HG03571 (cell line): Measurements from ENCODE around the gene DEFB129.
"Not testable (repeated sequence)": the region's sequence is repeated elsewhere in the genome, so short reads cannot be mapped to it uniquely, and the experiment has no call there.

Experiments used
- ATAC-seq: cut with Tn5 transposase; IDR thresholded peaks from one replicate; pipeline ENCODE4 v1.9.1; 2021; ENCODE audit not compliant: unreplicated experiment

The DEFB129 gene

GRCh38 chr20:252801-253200 lies 25.7 kb downstream of the DEFB129 start:
- ATAC-seq = no peak

- ATAC-seq = not testable (repeated sequence)
Observed at GRCh38 chr20:253447-253846, 26.4 kb downstream of the DEFB129 start.

- no peak for ATAC-seq
Observed at GRCh38 chr20:257419-257818, 30.4 kb downstream of the DEFB129 start, which contains the start of gene DEFB132. Gene DEFB132, plus strand, starts transcription at chr20:257724. Its CDS starts 55 bp downstream, at chr20:257779.

GRCh38 chr20:258269-258858 lies 31.3 kb downstream of the DEFB129 start:
- no peak for ATAC-seq

- ATAC-seq = no peak
Observed at GRCh38 chr20:258963-259362, 31.9 kb downstream of the DEFB129 start.

GRCh38 chr20:259981-260380 lies 32.9 kb downstream of the DEFB129 start:
- ATAC-seq = no peak

GRCh38 chr20:263701-264100 lies 36.6 kb downstream of the DEFB129 start:
- no peak for ATAC-seq

GRCh38 chr20:266596-267562 lies 39.8 kb downstream of the DEFB129 start:
- peak; percentile 78 for ATAC-seq

GRCh38 chr20:270517-270916 lies 43.5 kb downstream of the DEFB129 start:
- no peak for ATAC-seq

- no peak for ATAC-seq
Observed at GRCh38 chr20:271069-271468, 44.0 kb downstream of the DEFB129 start.

- ATAC-seq = no peak
Observed at GRCh38 chr20:271528-271927, 44.5 kb downstream of the DEFB129 start.

GRCh38 chr20:272718-273117 lies 45.7 kb downstream of the DEFB129 start:
- no peak for ATAC-seq

GRCh38 chr20:273884-274283 lies 46.8 kb downstream of the DEFB129 start:
- no peak for ATAC-seq

GRCh38 chr20:275791-276190 lies 48.7 kb downstream of the DEFB129 start:
- no peak for ATAC-seq

GRCh38 chr20:276620-277495 lies 49.8 kb downstream of the DEFB129 start:
- no peak for ATAC-seq

- ATAC-seq = no peak
Observed at GRCh38 chr20:277496-277781, 50.4 kb downstream of the DEFB129 start.

- no peak for ATAC-seq
Observed at GRCh38 chr20:278181-278580, 51.1 kb downstream of the DEFB129 start.

- ATAC-seq = no peak
Observed at GRCh38 chr20:278607-279571, 51.8 kb downstream of the DEFB129 start.
